Measurements from ENCODE around the gene MRO. TPM values are rescaled to one million over a fixed set of nuclear protein-coding genes. Genes with fewer than 3 reads are reported as not detected.

MRO gene
- total and polyA plus RNA-seq, 2 of the 8 experiments (the other 6 are each of a cell fraction or from before 2014, with no cell fraction given), result 0.65 to 1.0 TPM

DNA sequence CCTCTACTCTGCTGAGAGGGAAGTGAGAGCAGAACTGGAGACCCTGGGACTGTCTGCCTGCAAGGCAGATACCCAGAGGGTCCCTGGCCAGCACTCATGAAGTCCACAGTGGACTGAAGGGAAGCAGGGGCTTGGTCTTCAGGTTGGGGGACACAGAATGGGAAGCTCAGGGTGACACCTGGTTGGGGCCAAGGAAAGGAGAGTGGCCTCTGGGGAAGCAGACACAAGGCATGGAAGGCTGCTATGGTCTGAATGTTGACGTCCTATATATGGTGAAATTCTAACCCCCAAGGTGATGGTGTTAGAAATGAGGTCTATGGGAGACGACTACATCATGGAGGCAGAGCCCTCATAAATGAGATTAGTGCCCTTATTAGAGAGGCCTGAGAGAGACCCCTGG lies 69.3 kb downstream of the MRO start (continued):
- no peak for TF ChIP-seq SP1 (IDR thresholded peaks at IDR 0.05; ENCODE audit: low read depth, low read length)
- no peak for TF ChIP-seq HDAC2 (IDR thresholded peaks at IDR 0.05; ENCODE audit: borderline replicate concordance in 1 of 2, low read depth in 2 of 2, low read length in 2 of 2)
- TF ChIP-seq CBX5 (IDR thresholded peaks at IDR 0.05; ENCODE audit: low read depth, low read length), result no peak
- no peak for TF ChIP-seq RNF2 (IDR thresholded peaks at IDR 0.05; ENCODE audit: borderline replicate concordance, low read depth, low read length, missing control alignments, poor library complexity, severe bottlenecking)
- TF ChIP-seq TCF12 (IDR thresholded peaks at IDR 0.05; ENCODE audit: low read depth, low read length), result no peak
